CD14-positive monocyte (primary cell): ENCODE measurements around the gene SF1. TPM values are rescaled to one million over a fixed set of nuclear protein-coding genes. Genes with fewer than 3 reads are reported as not detected.

Experiments used
- DNase-seq, 3 donors: peaks; one replicate each; pipeline ENCODE4 v3.0.0-alpha.2; 2011 to 2022
- H2AFZ ChIP-seq: 2 replicates; pipeline ENCODE4 v1.6.0; 2012; ENCODE audit warnings: mild to moderate bottlenecking, low read depth, low read length, inconsistent platforms; ENCODE audit not compliant: insufficient read depth, poor library complexity, severe bottlenecking
- H3K27ac ChIP-seq, 2 donors: 1 replicate in 1 of 2; 2 replicates in 1 of 2; pipeline ENCODE4 v1.5.1; 2012 to 2013; ENCODE audit warnings: low read length in 2 of 2, control low read depth in 1 of 2, inconsistent platforms in 1 of 2, low read depth in 1 of 2, mild to moderate bottlenecking in 1 of 2
- H3K27me3 ChIP-seq, 2 donors: one replicate each; pipeline versions ENCODE4 v1.6.0 to v1.6.1; 2011 to 2013; ENCODE audit warnings: low read length in 2 of 2; ENCODE audit not compliant: control insufficient read depth in 2 of 2, insufficient read depth in 2 of 2
- H3K36me3 ChIP-seq, 2 donors: replicated peaks in 1 of 2; 1 replicate in 1 of 2; 2 replicates in 1 of 2; pipeline versions ENCODE4 v1.5.1 to v1.6.1; 2012 to 2013; ENCODE audit warnings: low read length in 2 of 2, control low read depth in 1 of 2, inconsistent platforms in 1 of 2, mild to moderate bottlenecking in 1 of 2; ENCODE audit not compliant: insufficient read depth in 2 of 2, control insufficient read depth in 1 of 2
- H3K4me1 ChIP-seq, 2 donors: 1 replicate in 1 of 2; 2 replicates in 1 of 2; pipeline versions ENCODE4 v1.5.1 to v1.6.1; 2012 to 2013; ENCODE audit warnings: low read length in 2 of 2, control low read depth in 1 of 2, inconsistent platforms in 1 of 2, mild to moderate bottlenecking in 1 of 2, moderate library complexity in 1 of 2; ENCODE audit not compliant: insufficient read depth in 2 of 2, control insufficient read depth in 1 of 2
- H3K4me2 ChIP-seq: replicated peaks from 2 replicates; pipeline ENCODE3; 2012; ENCODE audit warnings: low read length, moderate library complexity, mild to moderate bottlenecking; ENCODE audit not compliant: poor library complexity, severe bottlenecking; ENCODE audit errors: extremely low read depth
- H3K4me3 ChIP-seq, 3 experiments: fragments of 200-600 bp in 1 of 3; sonication (generic) in 1 of 3; replicated peaks in 1 of 3; 1 replicate in 2 of 3; 2 replicates in 1 of 3; pipeline ENCODE4 v1.5.1; 2011 to 2013; ENCODE audit warnings: low read length in 3 of 3, mild to moderate bottlenecking in 3 of 3, control low read depth in 2 of 3, low read depth in 2 of 3, inconsistent platforms in 1 of 3, moderate library complexity in 1 of 3
- H3K79me2 ChIP-seq: 2 replicates; pipeline ENCODE4 v1.6.0; 2012; ENCODE audit warnings: mild to moderate bottlenecking, control low read depth, inconsistent platforms, low read length, moderate library complexity; ENCODE audit not compliant: insufficient read depth
- H3K9ac ChIP-seq: 2 replicates; pipeline ENCODE4 v1.6.0; 2017; ENCODE audit warnings: low read length, mild to moderate bottlenecking; ENCODE audit not compliant: insufficient read depth, poor library complexity, severe bottlenecking
- H3K9me3 ChIP-seq, 2 donors: replicated peaks in 1 of 2; 1 replicate in 1 of 2; 2 replicates in 1 of 2; pipeline versions ENCODE4 v1.5.1 to v1.6.1; 2012 to 2013; ENCODE audit warnings: low read length in 2 of 2, control low read depth in 1 of 2; ENCODE audit not compliant: control insufficient read depth in 1 of 2, insufficient read depth in 1 of 2
- H4K20me1 ChIP-seq: 2 replicates; pipeline ENCODE4 v1.6.0; 2012; ENCODE audit warnings: mild to moderate bottlenecking, low read length, control low read depth, moderate library complexity; ENCODE audit not compliant: insufficient read depth
- H3K27ac Mint-ChIP-seq, 7 donors: one replicate each; pipeline ENCODE4 v1.8.0; 2020; ENCODE audit warnings: mild to moderate bottlenecking in 7 of 7, mixed read lengths in 7 of 7, moderate library complexity in 6 of 7, inconsistent platforms in 2 of 7
- H3K27me3 Mint-ChIP-seq, 3 donors: one replicate each; pipeline ENCODE4 v1.8.0; 2021 to 2022; ENCODE audit warnings: low read depth in 3 of 3, mild to moderate bottlenecking in 3 of 3, mixed read lengths in 3 of 3, moderate library complexity in 3 of 3, inconsistent platforms in 1 of 3
- H3K36me3 Mint-ChIP-seq, 2 donors: one replicate each; pipeline ENCODE4 v1.8.0; 2020; ENCODE audit warnings: mixed read lengths in 2 of 2, inconsistent platforms in 1 of 2, mild to moderate bottlenecking in 1 of 2
- H3K4me1 Mint-ChIP-seq: one replicate; pipeline ENCODE4 v1.8.0; 2020; ENCODE audit warnings: mild to moderate bottlenecking, mixed read lengths
- H3K4me3 Mint-ChIP-seq, 2 donors: one replicate each; pipeline ENCODE4 v1.8.0; 2020; ENCODE audit warnings: mild to moderate bottlenecking in 2 of 2, mixed read lengths in 2 of 2, moderate library complexity in 1 of 2
- H3K9me3 Mint-ChIP-seq, 7 donors: one replicate each; pipeline ENCODE4 v1.8.0; 2020 to 2022; ENCODE audit warnings: mixed read lengths in 7 of 7, mild to moderate bottlenecking in 6 of 7, moderate library complexity in 6 of 7, inconsistent platforms in 2 of 7
- WGBS: methylation state at CpG from one replicate; pipeline ENCODE4 v1.1.5; 2013; ENCODE audit warnings: missing lambda C conversion rate; ENCODE audit not compliant: insufficient coverage; 5-methylcytosine and 5-hydroxymethylcytosine counted together
- intact Hi-C, 2 donors: fragments of 100-400 bp; cut with micrococcal nuclease; formaldehyde crosslinking; loops; one replicate each; pipeline versions ENCODE4 v1.15.0 to v1.15.1; 2023
- polyA plus RNA-seq, 3 donors: library from polyadenylated mRNA; depleted of rRNA in 1 of 3; unstranded in 2 of 3; stranded (reverse) in 1 of 3; fragments of 300-500 nt in 2 of 3; fragments of >200 nt in 1 of 3; fragmentation: Illumina TruSeq in 2 of 3; gene quantifications; 1 replicate in 2 of 3; 2 replicates in 1 of 3; pipeline ENCODE4 v1.2.3, GENCODE V29; 2012 to 2021
- TF ChIP-seq, protein P1 (sequence below): fragments of 200-600 bp; IDR thresholded peaks from one replicate; pipeline ENCODE4 v1.8.0; 2022; ENCODE audit warnings: antibody characterized with exemption, mild to moderate bottlenecking

Gene SF1
- polyA plus RNA-seq, 3 donors: 31.6 to 302 (median 47.7) TPM

DNA sequence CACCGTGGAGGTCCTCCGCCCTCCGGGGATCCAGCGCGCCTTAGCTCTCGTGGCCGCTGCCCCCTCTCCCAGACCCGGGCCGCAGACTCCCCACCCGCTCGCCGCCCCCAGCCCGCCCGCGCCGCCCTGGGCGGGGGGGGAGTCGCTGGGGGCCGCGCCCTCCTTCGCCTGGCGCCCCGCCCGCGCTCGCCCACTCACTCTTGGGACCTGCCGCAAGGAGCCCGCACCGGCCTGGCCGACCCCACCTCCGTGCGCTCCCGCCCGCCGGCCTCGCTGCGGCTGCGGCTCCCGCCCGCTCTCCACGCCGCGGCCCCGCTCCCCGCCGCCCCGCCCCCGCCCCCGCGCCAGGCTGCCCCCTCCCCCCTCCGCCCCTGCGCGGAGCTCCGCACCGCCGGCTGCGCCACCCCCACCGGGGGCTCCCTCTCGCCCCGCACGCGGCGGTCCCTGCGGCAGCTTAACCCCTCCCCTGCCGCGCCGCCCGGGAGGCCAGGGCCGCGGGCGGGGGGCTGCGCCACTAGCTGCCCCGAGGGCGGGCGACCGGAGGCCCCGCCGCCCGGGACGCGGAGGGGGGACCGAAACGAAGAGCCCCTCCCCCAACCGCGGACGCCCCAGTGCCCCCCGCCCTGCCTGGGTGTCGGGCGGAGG is 33.7 kb downstream of the SF1 start:
- H3K4me1 ChIP-seq: peaks cover 32 to 48% of the 10 kb centered on the region in 2 donors
- no peaks in the 10 kb centered on the region for H3K9me3 Mint-ChIP-seq
- peak overlapping the region; percentile 95 to 99 (median 97) for H3K27ac Mint-ChIP-seq
- H3K9me3 ChIP-seq: no peaks in the 10 kb centered on the region
- no peaks in the 10 kb centered on the region for H3K27me3 ChIP-seq
- peaks cover 15 to 20% of the 10 kb centered on the region in 2 donors for H3K36me3 Mint-ChIP-seq
- H3K27ac ChIP-seq: peak overlapping the region; percentile 86 to 88
- H3K4me3 Mint-ChIP-seq: peak overlapping the region; percentile 94 to 98
- peaks cover 35% of the 10 kb centered on the region for H3K4me1 Mint-ChIP-seq
- H2AFZ ChIP-seq: peak overlapping the region; percentile 74
- peaks cover 39% of the 10 kb centered on the region for H3K79me2 ChIP-seq
- H4K20me1 ChIP-seq: peaks cover 35% of the 10 kb centered on the region
- DNase-seq: no peak
- peaks cover 9 to 16% of the 10 kb centered on the region in 2 donors for H3K36me3 ChIP-seq
- peak overlapping the region; percentile 75 for H3K9ac ChIP-seq
- peak overlapping the region; percentile 99 for H3K4me2 ChIP-seq
- 0% methylated on average over 52 of the region's 89 CpGs for whole genome bisulfite sequencing
- H3K27me3 Mint-ChIP-seq: peaks cover 0 to 4% (median 0%) of the 10 kb centered on the region in 3 donors
- intact Hi-C loops: loop anchor here (2.0 kb wide), 2 partner anchors 26 to 28 kb away; no protein-coding TSS in a partner anchor
- TF ChIP-seq, protein P1, sequence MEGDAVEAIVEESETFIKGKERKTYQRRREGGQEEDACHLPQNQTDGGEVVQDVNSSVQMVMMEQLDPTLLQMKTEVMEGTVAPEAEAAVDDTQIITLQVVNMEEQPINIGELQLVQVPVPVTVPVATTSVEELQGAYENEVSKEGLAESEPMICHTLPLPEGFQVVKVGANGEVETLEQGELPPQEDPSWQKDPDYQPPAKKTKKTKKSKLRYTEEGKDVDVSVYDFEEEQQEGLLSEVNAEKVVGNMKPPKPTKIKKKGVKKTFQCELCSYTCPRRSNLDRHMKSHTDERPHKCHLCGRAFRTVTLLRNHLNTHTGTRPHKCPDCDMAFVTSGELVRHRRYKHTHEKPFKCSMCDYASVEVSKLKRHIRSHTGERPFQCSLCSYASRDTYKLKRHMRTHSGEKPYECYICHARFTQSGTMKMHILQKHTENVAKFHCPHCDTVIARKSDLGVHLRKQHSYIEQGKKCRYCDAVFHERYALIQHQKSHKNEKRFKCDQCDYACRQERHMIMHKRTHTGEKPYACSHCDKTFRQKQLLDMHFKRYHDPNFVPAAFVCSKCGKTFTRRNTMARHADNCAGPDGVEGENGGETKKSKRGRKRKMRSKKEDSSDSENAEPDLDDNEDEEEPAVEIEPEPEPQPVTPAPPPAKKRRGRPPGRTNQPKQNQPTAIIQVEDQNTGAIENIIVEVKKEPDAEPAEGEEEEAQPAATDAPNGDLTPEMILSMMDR: no peak
- peak overlapping the region; percentile 71 to 95 (median 91) for H3K4me3 ChIP-seq

GRCh38 chr11:64743591-64744543 is 34.5 kb downstream of the SF1 start, which contains the start of gene RASGRP2:
TSS of gene RASGRP2 (minus strand) at chr11:64744142. CDS start at chr11:64742866, 1,276 bp downstream.
- TF ChIP-seq, protein P1: peak; percentile 68
- peaks cover 43% of the 10 kb centered on the region for H4K20me1 ChIP-seq
- H2AFZ ChIP-seq: peak within 1 kb of the TSS; percentile 91
- intact Hi-C loops: loop anchor here (2.0 kb wide), 2 partner anchors 27 to 29 kb away; no protein-coding TSS in a partner anchor
- peaks cover 32 to 48% of the 10 kb centered on the region in 2 donors for H3K4me1 ChIP-seq
- H3K4me3 Mint-ChIP-seq: peak within 1 kb of the TSS; percentile 91 to 98
- H3K36me3 Mint-ChIP-seq: peaks cover 23 to 28% of the 10 kb centered on the region in 2 donors
- peaks cover 16 to 24% of the 10 kb centered on the region in 2 donors for H3K36me3 ChIP-seq
- no peaks in the 10 kb centered on the region for H3K9me3 ChIP-seq
- H3K4me3 ChIP-seq: peak within 1 kb of the TSS; percentile 71 to 95 (median 91)
- H3K27ac ChIP-seq: peak within 1 kb of the TSS; percentile 84 to 86
- peak within 1 kb of the TSS; percentile 99 for H3K4me2 ChIP-seq
- peaks cover 0 to 4% (median 1%) of the 10 kb centered on the region in 3 donors for H3K27me3 Mint-ChIP-seq
- H3K27ac Mint-ChIP-seq: peak within 1 kb of the TSS; percentile 92 to 97 (median 97)
- peaks cover 35% of the 10 kb centered on the region for H3K4me1 Mint-ChIP-seq
- under 1% methylated on average over 56 of the region's 57 CpGs for WGBS
- H3K79me2 ChIP-seq: peaks cover 47% of the 10 kb centered on the region
- DNase-seq: peak; percentile 78 to 81 (median 80)
- H3K9ac ChIP-seq: peak within 1 kb of the TSS; percentile 75
- H3K27me3 ChIP-seq: no peaks in the 10 kb centered on the region
- H3K9me3 Mint-ChIP-seq: no peaks in the 10 kb centered on the region
